HL-60 (cell line): ENCODE measurements around the gene FIG4.

Experiments used
- DNase-seq, 2 experiments: peaks; one replicate each; pipeline ENCODE4 v3.0.0-alpha.2; 2010 to 2020; ENCODE audit warnings: low read depth in 1 of 2, low spot score in 1 of 2
- H3K27ac ChIP-seq: fragments of 250-450 bp; sonication (Bioruptor Pico); replicated peaks from 2 replicates; pipeline ENCODE4 v1.5.1; 2020; ENCODE audit warnings: mild to moderate bottlenecking, moderate library complexity
- H3K27me3 ChIP-seq: fragments of 250-450 bp; sonication (Bioruptor Pico); 2 replicates; pipeline ENCODE4 v1.5.1; 2021; ENCODE audit warnings: mild to moderate bottlenecking, moderate library complexity; ENCODE audit not compliant: insufficient read depth, poor library complexity, severe bottlenecking
- H3K4me3 ChIP-seq: replicated peaks from 2 replicates; pipeline ENCODE4 v1.5.1; 2011; ENCODE audit warnings: mild to moderate bottlenecking, control low read depth, low read length; ENCODE audit not compliant: insufficient read depth
- CTCF ChIP-seq: IDR thresholded peaks from one replicate; pipeline ENCODE4 v1.5.1; 2011; ENCODE audit warnings: low read length, control low read depth, inconsistent platforms; ENCODE audit not compliant: insufficient read depth
- GABPA ChIP-seq: IDR thresholded peaks from 2 replicates; pipeline ENCODE4 v1.6.1; 2012; ENCODE audit warnings: low read depth
- POLR2AphosphoS5 ChIP-seq: IDR thresholded peaks from 2 replicates; pipeline ENCODE4 v1.6.1; 2012; ENCODE audit warnings: low read depth
- REST ChIP-seq: IDR thresholded peaks from 2 replicates; pipeline ENCODE4 v1.6.1; 2012; ENCODE audit warnings: low read depth; ENCODE audit not compliant: insufficient replicate concordance
- SPI1 ChIP-seq: IDR thresholded peaks from 2 replicates; pipeline ENCODE4 v1.6.1; 2012; ENCODE audit warnings: low read depth, mild to moderate bottlenecking, borderline replicate concordance

FIG4 gene

GRCh38 chr6:109790131-109790530, 99.0 kb downstream of the FIG4 start:
- Histone ChIP-seq H3K27me3 (no peaks in the 10 kb centered on the region), H3K27ac (no peak overlapping the region), H3K4me3 (no peak overlapping the region)
- no peak for TF ChIP-seq REST
- no peak for TF ChIP-seq GABPA
- TF ChIP-seq CTCF, result no peak
- no peak for TF ChIP-seq POLR2AphosphoS5
- no peak for TF ChIP-seq SPI1
- DNase-seq, result no peak

- TF ChIP-seq GABPA, result no peak
- no peak for TF ChIP-seq SPI1
- no peak for TF ChIP-seq CTCF
- TF ChIP-seq POLR2AphosphoS5, result no peak
- TF ChIP-seq REST, result no peak
- Histone ChIP-seq H3K27ac (no peak overlapping the region), H3K27me3 (no peaks in the 10 kb centered on the region), H3K4me3 (no peak overlapping the region)
- DNase-seq, result no peak
Observed at GRCh38 chr6:109791301-109791700, 100.2 kb downstream of the FIG4 start.

- Histone ChIP-seq H3K27me3 (no peaks in the 10 kb centered on the region), H3K27ac (no peak overlapping the region), H3K4me3 (no peak overlapping the region)
- no peak for TF ChIP-seq CTCF
- TF ChIP-seq POLR2AphosphoS5, result no peak
- no peak for TF ChIP-seq REST
- no peak for TF ChIP-seq SPI1
- no peak for TF ChIP-seq GABPA
- no peak for DNase-seq
Observed at GRCh38 chr6:109793021-109793420, 101.9 kb downstream of the FIG4 start.
